HS-5 (cell line): ENCODE data around the gene AMOT.
"Not testable (repeated sequence)": the region's sequence is repeated elsewhere in the genome, so short reads cannot be mapped to it uniquely, and the experiment has no call there.

Source experiments
- DNase-seq: peaks from one replicate; pipeline ENCODE4 v3.0.0-alpha.2; 2012; ENCODE audit warnings: low read depth

AMOT gene

DNA sequence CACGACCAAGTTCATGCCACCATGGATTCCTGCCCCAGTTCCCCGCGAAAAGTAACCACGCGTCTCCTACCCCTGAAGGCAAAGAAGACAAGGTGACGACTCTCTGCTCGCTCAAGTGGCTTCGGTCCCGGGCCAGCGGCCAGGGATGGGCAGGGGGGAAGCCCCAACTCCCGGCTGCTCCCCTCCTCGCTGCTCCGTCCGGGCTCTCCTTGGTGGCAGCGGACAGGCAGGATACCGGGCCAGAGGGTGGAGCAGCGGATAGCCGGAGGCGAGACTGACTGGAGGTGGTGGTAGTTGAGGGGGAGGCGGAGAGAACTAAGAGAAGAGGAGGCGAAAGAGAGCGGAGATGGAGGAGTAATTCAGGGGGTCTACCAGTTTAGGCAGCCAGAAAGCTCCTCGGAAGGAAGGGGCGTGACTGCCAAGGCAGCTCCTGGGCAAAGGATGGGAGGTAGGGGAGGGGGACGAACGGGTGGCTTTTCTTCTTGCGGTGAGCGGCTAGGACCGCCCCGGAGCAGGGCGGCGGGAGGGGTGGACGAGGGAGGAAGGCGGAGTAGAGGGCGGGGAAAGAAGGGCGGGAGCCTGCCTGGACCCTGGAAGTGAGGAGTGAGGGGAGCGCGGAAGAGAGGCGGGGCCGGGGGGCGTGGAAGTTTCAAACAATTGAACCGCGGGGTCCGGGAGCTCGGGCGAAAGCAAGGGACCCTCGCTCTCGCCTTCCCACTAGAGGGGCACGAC, at the start of gene AMOT:
AMOT (minus strand) TSS at position 450 of the 732 bp plus-strand sequence. CDS start 17,705 bp downstream, outside the sequence.
- DNase-seq: no peak

DNA sequence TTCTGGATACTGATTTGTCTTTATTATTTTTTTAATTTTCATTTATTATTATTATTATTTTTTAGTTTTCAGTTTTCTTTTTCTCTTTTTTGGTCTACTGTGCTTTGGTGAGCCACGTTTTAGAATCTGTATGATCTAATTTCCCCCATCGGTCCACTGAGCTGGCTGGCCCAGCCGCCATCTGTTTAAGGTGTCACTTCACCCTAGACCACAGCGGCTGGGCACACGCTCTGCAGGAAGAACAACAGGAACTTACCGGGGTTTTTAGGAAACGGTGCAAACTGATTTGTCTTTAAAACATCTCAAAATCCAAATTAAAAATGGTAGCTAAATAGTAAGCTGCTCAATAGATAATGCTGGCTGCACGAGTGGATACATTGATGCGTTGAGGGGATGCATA, 48.8 kb upstream of the AMOT start:
- DNase-seq: no peak

DNA sequence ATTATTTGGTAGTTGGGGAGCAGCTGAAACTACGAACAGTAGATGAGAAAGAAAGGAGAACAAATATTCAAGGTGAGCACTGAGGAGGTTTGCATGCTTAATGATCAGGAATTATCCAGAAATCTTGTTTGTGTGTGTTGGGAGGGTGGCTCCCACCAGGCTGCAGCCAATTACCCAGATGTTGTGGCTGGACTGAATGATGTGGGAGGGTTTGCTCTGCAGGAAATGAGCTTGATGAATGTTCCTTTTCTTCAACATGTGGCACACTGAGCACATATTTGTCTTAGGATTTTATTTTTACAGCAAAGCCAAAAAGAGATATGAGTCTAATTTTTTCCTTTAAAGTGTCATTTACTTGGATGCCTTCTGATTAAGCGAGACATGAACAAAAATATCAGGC, 48.3 kb upstream of the AMOT start:
- no peak for DNase-seq

GRCh38 chrX:112877771-112878173, 37.1 kb upstream of the AMOT start:
- DNase-seq: no peak

DNA sequence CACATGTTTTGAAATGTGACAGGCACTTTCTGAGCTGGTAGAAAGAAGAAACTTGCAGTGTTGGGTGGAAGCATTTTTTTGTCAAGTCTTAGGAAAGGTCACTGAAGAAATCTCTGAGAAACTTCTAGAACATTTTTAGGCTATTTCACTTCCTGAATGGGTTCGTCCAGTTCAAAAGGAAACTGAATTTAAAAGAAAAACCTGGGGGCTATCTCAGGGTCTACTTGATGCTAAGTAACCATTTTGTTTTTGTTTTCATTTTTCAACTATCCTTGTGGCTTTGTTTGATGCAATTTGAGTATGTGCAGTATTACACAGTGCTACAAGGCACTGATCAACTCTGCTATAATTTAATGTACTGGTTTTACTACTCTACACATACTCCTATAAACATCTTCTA, 34.0 kb upstream of the AMOT start:
- DNase-seq: no peak

DNA sequence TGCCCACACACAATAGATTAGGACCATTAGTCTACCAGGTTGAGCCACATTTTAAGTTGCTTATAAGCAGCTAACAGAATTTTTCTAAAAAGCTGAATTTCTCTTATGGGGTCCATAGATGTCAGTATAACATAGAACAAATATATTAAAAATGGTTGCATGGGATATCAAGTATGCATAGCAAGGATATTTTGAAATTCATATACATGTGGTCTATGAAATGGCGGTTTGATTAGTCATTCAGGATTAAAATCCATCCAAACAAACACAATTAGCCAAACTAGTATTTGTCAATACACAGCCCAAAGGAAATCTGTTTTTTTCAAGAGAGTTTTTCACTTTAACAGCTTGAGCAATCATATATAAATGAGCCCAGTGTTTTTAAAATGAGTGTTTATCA, 33.5 kb upstream of the AMOT start:
- peak; percentile 34 for DNase-seq

- DNase-seq: peak; percentile 52
Observed at GRCh38 chrX:112868586-112868985, 28.0 kb upstream of the AMOT start.

DNA sequence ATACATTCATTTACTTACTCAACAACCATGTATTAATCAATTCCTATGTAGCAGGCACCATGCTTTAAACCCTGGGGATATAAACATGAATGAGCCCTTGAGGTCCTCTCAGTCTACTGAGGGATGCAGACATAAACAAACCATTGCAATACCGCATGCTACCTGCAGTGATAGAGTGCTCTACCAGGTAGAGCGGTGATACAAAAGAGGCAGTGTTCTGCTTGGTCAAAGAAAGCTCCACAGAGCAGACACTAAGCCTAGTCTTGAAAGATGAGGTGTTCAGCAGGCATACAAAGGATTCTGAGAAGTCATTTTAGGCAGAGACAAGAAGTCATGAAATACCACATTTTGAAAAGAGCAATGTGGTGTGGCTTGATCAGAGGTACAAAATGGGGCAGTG, 26.9 kb upstream of the AMOT start:
- DNase-seq: no peak

- DNase-seq: no peak
Observed at GRCh38 chrX:112866175-112866574, 25.5 kb upstream of the AMOT start.

DNA sequence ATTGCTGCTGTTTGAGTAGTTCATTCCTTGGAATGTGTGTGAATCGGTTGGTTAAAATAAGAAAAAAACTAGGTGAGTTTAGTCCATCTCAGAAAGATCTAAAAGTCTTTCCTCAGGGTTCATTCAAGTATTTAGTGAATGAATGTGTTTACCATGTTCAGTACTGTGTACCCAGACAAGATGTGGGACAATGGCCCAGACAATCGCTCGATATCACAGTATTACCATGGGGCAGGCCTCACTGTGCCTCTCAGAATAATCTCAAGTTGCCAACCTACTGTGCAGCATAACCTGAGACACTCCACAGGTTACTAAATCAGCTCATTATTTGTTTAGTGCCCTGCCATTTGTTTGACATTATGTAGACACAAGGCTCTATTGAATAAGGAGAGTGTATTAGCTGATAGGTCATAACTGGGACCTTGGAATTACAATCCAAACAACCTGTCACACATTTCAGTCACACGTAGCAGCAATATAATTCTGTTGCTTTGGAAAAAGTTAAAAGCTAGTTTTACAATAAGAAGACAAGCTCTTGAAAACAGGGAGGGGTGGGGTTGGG, 24.9 kb upstream of the AMOT start:
- DNase-seq: no peak

GRCh38 chrX:112863850-112864249, 23.2 kb upstream of the AMOT start:
- no peak for DNase-seq

DNA sequence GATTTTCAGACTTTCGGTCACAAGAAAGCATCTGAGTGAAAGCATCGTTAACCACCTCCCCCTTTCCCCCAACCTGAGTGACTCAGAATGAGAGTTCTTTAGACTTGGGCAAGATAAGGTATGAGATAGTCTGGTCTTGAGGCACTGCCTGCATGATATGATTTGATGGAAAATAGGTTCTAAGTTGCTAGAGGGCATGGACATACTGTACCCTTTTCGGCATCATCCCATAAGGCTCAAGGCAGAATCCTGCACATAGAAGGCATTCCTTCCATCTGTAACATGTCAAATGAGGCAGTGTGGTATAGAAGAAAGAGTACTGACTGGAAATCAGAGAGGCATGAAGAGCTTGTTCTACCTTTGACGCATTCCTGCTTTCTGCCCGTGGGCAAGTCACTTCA, 16.8 kb upstream of the AMOT start:
- no peak for DNase-seq

DNA sequence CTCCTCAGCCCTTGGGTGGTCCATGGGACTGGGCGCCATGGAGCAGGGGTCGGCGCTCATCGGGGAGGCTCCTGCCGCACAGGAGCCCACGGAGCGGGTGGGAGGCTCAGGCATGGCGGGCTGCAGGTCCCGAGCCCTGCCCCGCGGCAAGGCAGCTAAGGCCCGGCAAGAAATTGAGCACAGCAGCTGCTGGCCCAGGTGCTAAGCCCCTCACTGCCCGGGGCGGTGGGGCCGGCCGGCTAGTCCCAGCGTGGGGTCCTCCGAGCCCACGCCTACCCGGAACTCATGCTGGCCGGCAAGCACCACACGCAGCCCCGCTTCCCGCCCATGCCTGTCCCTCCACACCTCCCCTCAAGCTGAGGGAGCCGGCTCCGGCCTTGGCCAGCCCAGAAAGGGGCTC, 14.3 kb upstream of the AMOT start:
- not testable (repeated sequence) for DNase-seq

- DNase-seq: no peak
Observed at GRCh38 chrX:112852851-112853250, 12.2 kb upstream of the AMOT start.

- DNase-seq: no peak
Observed at GRCh38 chrX:112851806-112852205, 11.2 kb upstream of the AMOT start.

DNA sequence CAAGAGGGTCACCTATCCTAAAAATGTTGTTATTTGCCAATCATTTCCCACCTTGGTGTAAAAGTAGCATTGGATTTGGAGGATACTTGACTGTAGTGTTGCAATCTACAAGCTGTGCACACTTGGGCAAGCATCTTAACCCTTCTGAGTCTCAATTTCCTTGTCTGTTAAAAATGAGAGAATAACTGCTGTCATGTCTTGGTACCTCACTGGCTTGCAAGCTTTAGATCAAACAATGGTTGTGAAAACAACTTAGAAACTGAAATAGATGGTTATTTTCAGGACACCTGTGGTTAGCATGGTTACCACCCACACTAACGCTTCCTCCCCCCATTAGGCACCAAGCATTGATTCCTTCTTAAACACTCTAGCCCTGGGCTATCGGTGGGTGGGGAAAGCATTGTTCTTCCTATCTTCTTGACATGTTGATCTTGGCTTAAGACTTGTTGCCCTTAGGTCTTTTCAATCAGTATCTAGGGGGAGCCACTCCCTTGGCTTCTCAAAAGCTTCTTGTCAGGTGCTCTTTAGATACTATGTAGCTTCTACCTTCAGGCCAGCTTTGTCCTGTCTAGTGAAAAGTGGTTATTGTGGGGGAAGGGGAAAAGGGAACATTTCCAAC, 10.6 kb upstream of the AMOT start:
- no peak for DNase-seq

- no peak for DNase-seq
Observed at GRCh38 chrX:112849016-112849415, 8.4 kb upstream of the AMOT start.

DNA sequence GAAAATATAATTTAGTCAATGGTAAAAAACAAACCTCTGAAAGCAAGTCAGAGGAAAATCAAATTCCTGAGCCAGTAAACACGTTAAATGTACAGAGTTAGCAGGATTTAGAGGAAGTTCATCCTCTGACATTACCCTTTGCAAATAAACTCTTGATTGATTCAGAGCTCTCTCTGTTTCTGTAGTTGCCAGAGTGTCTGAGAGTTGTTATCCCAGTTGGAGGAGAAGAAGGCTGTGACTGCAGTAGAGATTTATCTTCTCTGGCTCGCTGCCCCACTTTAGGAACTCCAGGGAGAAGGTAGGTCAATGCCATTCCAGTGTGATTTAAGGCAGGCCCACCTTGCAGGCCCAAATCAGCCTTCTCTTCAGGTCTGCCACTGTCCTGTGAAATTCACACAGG, 6.2 kb upstream of the AMOT start:
- DNase-seq: no peak

DNA sequence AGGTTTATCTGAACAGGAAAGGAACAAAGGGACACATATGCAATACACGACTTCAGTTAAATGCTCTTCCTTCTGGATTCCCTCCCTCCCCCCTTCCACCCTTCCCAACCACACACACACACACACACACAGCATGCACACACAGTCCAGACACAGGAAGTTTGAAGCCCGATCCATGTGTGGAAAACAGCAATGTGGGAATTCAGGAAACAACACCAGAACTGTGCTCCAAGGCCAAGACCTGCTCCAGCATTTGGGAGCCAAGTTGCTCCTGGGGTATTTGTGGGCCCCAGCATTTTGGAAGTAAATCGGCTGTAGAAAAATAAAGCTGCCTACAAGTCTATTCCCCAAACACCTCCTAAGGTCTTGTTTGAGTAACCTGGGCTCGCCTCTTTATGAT, 5.6 kb upstream of the AMOT start:
- no peak for DNase-seq

- no peak for DNase-seq
Observed at GRCh38 chrX:112844250-112844649, 3.6 kb upstream of the AMOT start.

DNA sequence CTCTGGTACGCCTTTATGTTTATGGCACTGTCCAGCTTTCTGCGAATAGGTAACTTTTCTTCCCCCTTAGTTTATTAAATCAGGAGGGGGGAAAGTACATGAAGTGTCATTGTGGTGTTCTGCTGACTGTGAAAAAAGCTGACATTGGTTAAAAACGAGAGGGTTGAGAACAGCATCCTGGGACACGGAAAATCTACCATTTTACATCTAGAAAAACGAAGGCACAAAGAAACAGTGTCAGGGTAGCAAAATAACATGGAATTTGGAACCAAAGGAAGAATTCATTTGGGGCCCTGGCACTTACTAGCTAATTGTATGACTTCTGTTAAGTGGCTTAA, 1.2 kb upstream of the AMOT start:
- no peak for DNase-seq

GRCh38 chrX:112841114-112841819, 636 bp upstream of the AMOT start:
- no peak for DNase-seq

DNA sequence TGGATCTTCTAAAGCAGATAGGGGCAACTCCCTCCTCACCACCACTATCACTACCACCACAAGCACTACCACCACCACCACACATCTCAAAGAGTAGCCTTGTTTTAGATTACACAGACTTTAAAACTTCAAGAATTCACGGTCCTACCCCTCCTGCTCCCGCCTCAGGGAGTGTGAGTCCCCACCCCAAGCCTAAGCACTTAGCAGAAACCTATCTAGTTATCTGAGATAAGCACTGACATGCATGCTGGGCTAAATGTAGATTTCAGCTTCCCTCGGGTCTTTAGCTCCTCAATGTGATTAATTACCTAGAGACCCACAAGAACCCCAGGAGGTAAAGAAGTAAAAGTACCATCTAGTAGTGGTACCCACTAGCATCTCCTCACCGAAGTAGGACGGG, 775 bp downstream of the AMOT start:
- no peak for DNase-seq
